HG02981 (cell line): Measurements from ENCODE around the gene ITGB5.

ENCODE experiments used
- ATAC-seq: cut with Tn5 transposase; IDR thresholded peaks from one replicate; pipeline ENCODE4 v1.9.1; 2021; ENCODE audit warnings: mild to moderate bottlenecking, moderate library complexity; ENCODE audit not compliant: unreplicated experiment

Gene ITGB5

DNA sequence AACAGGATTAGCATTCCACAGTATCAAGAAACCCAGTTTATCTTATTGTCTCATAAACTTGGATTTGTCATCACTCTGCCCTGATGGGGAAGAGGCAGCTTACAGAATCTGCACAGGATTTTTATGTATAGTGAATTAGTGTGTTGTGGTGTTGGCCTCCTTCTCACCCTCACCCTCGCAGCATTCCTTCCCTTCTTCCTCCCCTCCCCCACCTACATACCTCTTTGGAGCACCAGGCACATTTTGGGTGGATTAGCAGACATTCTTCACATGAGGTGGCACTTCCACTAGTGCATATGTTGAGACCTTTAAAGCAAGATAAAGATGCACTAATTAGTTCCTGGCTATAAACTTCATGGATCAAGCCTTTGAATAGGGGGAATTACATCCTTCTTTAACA, 13.9 kb downstream of the ITGB5 start:
- ATAC-seq, result no peak

DNA sequence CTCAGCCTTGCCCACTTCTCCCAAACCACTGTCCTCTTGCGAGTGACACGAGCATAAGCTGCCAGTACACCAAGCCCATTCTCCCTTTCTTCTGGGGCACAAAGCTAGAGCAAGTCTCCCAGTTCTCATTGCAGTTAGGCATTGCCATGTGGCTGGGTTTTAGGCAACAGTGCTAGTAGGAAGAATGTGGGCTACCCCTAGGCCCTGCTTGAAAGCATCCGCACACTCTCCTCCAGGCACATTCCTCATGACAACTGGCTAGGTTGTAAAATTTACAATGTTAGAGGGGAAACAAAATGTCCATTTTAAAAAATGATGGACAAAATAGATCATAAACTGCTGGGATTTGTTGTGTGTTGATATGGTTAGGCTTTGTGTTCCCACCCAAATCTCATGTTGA, 19.7 kb downstream of the ITGB5 start:
- no peak for ATAC-seq

- no peak for ATAC-seq
These were observed 25.2 kb downstream of the ITGB5 start for GRCh38 chr3:124862006-124862405.

- no peak for ATAC-seq
These were observed 26.1 kb downstream of the ITGB5 start for GRCh38 chr3:124861041-124861440.

DNA sequence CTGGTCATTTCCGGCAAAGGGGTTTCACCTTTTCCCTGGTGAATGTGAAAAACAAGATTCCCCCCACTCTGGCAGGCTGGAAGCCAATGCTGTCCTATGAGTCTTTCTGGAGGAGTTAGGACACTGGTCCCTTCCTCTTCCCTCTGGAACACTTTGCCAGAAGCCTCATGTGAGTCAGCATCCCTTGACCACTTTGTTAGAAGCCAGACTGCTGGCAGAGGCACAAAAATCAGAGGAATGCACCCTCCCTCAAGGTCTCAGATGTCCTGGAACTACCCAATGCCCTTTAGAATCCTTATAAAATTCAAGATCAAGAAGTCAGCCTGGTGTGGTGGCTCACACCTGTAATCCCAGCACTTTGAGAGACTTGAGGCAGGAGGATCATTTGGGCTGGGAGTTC, 26.6 kb downstream of the ITGB5 start:
- no peak for ATAC-seq

GRCh38 chr3:124859025-124859424, 28.1 kb downstream of the ITGB5 start:
- no peak for ATAC-seq

- ATAC-seq, result no peak
These were observed 28.9 kb downstream of the ITGB5 start for GRCh38 chr3:124858275-124858674.

DNA sequence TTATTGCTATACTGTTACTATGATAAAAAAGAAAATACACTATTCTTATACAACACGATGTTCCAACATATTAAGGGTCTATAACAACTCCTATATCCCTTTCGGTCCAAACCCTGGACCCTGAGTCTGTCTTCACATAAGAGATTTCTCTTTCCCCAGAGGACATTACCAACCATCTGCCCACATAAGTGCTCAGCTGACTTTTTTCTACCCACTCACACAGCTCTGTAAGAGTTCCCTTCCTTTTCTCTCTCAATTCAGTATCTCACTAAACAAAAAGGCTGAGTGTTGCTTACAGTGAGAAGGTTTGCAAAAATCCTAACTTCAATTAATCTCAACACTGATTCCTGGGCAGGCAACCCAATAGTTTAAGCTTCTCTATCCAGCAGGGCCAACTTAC, 30.5 kb downstream of the ITGB5 start:
- no peak for ATAC-seq

DNA sequence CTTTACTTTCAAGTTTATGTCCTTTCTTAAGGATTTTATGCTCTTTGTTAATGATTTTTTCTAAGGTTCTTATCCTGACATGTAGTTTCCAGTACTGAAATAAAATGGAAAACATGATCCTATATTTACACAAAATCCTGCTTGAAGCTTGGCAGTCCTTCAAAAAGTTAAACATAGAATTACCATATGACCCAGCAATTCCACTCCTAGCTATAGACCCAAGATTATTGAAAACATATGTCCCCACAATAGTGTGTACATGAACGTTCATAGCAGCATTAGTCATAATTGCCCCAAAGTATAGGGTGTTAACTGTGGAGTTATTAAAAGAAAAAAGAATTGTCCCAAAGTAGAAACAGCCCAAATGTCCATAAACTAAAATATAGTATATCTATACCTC, 33.2 kb downstream of the ITGB5 start:
- no peak for ATAC-seq

DNA sequence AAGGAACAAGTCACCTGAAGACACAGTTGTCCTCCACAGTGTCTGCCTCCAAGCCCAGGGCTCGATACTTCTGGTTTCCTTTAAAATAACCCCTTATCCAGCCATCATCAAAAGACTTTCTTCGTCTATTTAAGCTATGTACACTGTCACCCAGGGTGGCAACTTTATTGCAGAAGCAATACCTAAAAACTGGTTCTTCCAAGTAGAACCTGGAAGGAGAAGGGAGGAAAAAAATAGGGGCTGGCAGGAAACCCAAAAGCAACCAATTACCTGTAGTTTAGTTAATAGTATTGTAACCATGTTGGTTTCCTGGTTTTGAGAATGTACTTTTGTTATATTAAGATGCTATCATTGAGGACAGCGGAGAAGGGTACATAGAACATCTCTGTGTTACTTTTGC, 33.7 kb downstream of the ITGB5 start:
- no peak for ATAC-seq

DNA sequence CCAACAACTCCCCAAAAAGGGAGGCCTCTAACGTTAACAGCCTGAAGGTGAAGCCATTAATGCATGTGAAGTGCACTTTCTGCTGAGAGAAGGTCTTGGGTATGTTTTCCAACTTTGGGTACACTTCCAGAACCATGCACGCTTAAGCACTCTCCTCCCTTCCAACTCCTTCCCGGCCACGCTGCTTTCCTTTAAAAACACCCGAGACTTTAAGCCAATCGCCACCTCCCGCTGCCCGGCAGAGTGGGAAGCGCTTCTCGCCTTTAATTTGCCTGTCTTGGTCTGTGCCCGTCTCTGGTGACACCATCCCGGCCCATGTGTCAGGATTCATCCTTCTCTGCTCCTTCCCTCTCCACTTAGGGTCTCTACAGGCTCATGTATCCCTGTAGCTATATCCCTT, 35.3 kb downstream of the ITGB5 start:
- ATAC-seq, result no peak

DNA sequence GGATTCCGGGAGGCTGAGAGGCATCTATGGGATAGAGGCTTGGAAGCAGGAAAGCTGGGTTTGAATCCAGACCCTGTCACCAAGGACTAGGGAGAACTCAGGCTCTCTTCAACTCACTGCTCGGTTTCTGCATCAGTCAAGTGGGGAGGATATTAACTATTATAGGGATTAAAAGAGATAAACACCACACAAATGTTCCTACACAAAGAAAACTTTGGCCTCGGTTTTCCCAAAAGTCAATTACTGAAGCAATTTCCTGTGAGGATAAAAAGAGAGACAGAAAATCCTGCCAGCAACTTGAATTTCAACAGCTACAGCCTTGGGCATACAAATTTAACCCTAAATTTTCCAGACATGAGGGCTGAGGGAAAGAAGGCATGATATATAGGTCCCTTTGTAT, 36.0 kb downstream of the ITGB5 start:
- ATAC-seq, result no peak

DNA sequence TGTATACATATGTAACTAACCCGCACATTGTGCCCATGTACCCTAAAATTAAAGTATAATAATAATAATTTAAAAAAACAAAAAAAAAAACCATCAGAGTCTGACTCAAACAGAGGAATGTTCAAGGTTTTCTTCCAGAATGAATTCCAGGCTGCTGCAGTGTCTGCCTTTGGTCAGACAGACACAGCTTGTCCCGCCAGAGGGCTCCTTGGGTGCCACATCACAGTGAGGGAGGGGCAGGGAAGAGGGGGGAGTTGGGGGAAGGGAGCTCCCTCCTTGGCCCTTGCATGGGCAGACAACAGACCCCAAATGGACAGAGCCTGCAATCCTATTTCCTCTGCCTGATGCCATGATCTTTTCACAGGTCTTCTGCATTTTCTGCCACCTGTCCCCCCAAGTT, 36.5 kb downstream of the ITGB5 start:
- ATAC-seq, result no peak

GRCh38 chr3:124850212-124850611, 37.0 kb downstream of the ITGB5 start:
- ATAC-seq, result no peak

GRCh38 chr3:124848300-124848699, 38.9 kb downstream of the ITGB5 start:
- no peak for ATAC-seq

GRCh38 chr3:124847863-124848262, 39.3 kb downstream of the ITGB5 start:
- no peak for ATAC-seq

DNA sequence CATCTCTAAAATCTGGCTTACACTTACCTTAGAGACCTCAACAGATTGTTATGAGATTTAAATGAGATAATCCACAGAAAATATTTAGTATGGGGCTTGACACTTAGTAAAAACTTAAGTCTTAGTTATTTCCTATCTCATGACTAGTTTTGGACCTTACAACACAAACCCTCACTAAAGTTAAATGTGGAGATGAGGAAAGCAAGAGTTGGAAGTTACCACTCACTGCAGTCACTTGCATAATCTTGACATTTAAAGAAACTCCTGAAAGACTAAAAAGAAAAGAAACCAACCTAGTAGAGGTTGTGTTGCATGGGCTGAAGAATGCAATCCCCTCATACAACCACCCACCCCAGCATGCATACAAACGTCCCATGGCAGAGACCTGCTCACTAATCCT, 40.1 kb downstream of the ITGB5 start:
- ATAC-seq, result no peak

GRCh38 chr3:124846189-124846588, 41.0 kb downstream of the ITGB5 start:
- no peak for ATAC-seq

GRCh38 chr3:124845406-124845805, 41.8 kb downstream of the ITGB5 start:
- ATAC-seq, result no peak

DNA sequence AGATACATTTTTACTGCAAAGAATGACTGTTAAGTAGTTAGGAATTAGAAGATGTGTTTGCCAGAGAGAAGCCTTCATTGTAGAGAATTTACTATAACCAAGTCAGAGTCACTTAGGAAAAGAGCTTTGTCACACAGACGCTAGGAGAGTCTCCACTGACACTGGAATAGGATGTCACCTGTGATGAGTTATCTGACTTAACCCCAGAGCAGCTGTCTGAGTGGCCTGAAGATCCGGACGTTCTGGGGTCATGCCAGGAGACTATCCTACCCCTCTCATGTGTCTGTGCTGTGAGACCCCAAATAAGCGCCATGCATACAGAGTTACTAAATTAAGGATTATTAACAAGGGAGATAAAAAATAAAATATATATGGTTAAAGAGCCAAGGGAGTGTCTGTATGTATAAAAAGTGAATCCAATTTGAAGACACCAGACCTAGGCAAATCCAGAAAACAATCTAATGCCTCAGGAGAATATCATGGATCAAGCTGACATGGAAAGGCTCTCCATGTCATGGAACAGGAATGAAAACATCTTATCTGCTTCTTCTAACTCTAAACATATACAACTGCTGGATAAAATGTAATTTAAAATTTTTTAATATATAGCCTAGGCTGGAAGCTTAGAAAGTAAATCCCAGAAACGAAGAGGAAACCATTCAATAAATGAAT, 43.5 kb downstream of the ITGB5 start:
- ATAC-seq, result no peak

- ATAC-seq, result no peak
These were observed 44.1 kb downstream of the ITGB5 start for GRCh38 chr3:124843047-124843446.

- ATAC-seq, result no peak
These were observed 45.6 kb downstream of the ITGB5 start for GRCh38 chr3:124841517-124841916.

- ATAC-seq, result no peak
These were observed 46.8 kb downstream of the ITGB5 start for GRCh38 chr3:124840331-124840730.
